VCaP (cell line): ENCODE results near the gene CLEC12A.

ENCODE experiments used
- H3K27ac ChIP-seq: fragments of 450-650 bp; 2 replicates; pipeline ENCODE4 v1.5.1; 2017
- TF ChIP-seq, protein P1 (sequence below): fragments of 450-650 bp; conservative IDR thresholded peaks from 2 replicates; pipeline ENCODE4 v1.5.1; 2017; ENCODE audit warnings: mild to moderate bottlenecking, moderate library complexity

Gene CLEC12A

DNA sequence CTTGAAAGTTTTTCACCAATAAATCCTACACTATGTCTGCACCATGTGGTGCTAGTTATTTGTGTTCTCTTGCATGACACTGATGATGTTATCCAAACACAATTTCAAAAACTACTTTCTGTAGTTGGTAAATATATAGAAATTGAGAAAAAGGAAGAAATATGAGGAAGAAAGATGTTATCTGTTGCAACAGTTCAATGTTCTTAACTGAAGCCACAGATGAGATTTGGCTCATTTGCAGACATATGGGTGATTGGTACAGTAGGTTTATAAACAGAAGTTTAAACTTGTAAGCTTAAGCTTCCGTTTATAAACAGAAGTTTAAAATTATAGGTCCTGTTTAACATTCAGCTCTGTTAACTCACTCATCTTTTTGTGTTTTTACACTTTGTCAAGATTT lies at the start of gene CLEC12A:
Gene CLEC12A, plus strand, starts transcription at position 229 of the 400 bp plus-strand sequence. CDS start 188 bp downstream, outside the sequence.
- no peak within 1 kb of the TSS for H3K27ac ChIP-seq
- TF ChIP-seq, protein P1, sequence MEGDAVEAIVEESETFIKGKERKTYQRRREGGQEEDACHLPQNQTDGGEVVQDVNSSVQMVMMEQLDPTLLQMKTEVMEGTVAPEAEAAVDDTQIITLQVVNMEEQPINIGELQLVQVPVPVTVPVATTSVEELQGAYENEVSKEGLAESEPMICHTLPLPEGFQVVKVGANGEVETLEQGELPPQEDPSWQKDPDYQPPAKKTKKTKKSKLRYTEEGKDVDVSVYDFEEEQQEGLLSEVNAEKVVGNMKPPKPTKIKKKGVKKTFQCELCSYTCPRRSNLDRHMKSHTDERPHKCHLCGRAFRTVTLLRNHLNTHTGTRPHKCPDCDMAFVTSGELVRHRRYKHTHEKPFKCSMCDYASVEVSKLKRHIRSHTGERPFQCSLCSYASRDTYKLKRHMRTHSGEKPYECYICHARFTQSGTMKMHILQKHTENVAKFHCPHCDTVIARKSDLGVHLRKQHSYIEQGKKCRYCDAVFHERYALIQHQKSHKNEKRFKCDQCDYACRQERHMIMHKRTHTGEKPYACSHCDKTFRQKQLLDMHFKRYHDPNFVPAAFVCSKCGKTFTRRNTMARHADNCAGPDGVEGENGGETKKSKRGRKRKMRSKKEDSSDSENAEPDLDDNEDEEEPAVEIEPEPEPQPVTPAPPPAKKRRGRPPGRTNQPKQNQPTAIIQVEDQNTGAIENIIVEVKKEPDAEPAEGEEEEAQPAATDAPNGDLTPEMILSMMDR = no peak

DNA sequence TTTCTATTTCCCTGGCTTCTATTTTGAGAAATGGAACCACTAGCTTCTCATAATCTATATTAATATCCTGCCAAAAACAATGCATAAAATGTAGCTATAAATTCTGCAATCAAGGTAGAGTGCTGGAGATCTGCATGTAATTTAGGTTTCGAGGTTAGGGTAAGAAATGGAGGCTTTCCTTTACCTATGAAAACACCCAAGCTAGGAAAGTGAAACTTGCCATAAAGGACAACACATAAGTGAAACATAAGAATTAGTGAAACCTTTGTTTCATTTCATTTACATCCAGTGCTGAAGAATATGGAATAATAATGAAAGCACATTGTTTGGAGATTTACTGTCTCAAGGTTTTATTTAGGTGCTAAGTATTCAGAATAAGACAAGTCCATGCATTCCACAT lies 48.8 kb upstream of the CLEC12A start:
- TF ChIP-seq, protein P1 = no peak
- H3K27ac ChIP-seq = no peak overlapping the region

DNA sequence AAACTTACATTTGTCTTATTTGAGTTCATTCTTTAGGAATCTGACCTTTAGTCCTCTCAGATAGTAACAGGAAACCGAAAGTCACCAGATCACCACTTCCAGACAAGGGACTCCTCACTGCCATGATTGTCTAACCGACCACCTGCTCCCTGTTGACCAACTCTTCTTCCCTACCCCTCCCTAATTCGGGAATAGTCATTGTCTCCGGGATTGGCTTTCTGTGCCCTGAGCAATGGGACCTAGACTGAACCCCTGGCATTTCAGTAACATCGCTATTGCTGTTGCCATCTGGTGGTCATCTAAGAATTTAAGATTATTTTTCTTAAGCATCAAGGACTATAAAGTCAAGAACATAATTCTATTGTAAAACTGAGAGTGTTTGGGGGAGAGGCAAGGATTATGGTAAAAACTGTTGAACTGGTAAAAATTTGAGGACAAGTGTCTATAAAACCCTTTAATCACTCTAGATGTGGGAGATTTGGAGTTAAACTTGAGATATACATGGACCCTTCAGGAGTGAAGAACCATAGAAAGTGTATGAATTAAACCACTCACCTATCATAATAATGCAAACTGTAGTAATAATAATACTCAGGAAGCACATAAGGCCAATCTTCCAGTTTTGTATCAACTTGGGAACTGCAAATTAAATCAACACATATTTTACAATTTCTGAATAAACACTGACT lies 45.4 kb upstream of the CLEC12A start:
- TF ChIP-seq, protein P1 = peak; percentile 82
- no peak overlapping the region for H3K27ac ChIP-seq

DNA sequence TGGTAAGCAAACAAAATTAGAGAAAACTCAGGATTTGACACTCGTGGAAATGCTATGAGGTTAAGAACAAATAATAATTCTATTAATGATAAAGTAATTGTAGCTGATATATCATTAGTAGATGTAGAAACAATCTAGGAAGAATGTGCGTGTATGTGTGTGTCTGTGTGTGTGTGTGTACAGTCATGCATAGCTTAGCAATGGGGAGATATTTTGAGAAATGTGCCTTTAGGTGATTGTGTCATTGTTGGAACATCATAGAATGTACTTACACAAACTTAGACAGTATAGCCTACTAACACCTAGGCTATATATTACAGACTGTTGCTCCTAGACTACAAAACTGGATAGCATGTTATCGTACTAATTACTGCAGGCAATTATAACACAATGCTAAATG lies 44.3 kb upstream of the CLEC12A start:
- TF ChIP-seq, protein P1 = no peak
- no peak overlapping the region for H3K27ac ChIP-seq

DNA sequence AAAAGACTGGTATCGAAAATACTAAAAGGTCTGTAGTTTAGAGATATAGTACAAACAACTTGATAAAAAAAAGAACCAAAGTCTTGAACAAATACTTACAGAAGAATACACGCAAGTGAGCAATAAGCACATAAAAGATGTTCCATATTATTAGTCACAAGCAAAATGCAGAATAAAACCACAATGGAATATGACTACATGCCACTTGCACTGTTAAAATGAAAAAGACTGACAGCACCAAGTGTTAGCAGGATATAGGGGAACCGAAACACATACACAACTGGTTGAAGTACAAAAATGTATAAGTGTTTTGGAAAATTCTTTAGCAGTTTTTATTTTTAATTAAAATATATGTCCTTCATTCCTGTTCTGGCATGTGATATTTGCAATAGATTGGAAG lies 42.6 kb upstream of the CLEC12A start:
- H3K27ac ChIP-seq = no peak overlapping the region
- TF ChIP-seq, protein P1 = no peak

DNA sequence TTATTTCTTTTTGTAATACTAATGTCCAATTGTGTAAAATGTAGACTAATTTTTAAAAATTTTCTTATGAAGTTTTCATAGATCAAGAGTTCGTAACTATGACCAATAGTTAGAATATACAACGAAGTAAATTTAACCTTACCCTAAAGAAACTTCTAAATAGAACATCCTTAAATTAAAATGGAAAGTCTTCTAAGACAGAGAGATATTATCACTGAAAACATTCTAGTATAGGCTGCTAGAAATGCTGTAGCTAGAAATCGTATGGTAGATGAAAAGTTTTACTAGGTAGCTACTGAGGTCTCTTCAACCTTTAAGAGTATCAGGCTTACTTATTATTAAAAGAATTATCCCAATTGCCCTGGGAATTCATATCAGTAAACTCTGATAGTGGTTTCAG lies 40.0 kb upstream of the CLEC12A start:
- no peak overlapping the region for H3K27ac ChIP-seq
- TF ChIP-seq, protein P1 = no peak

DNA sequence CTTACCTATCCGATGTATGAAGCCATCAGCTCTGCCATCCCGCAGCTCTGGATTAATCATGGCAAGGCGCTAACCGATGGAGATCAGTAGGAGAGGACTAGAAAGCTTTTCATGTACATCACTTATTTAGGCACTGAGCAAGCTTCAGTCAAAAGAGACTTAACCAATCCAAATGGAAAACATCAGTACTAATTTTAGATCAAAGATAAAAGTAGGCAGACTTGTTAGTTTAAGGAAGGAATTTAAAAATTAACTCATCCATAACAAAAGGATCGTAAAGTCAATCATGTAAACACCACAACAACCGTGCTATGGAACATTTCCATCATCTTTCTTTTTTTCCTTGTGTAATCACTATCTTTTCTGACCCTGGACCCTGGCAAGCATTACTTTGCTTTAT lies 38.9 kb upstream of the CLEC12A start, which contains the start of gene CLEC2A:
Gene CLEC2A, minus strand, starts transcription at position 101 of the 400 bp plus-strand sequence. Its CDS starts 41 bp downstream, at position 60.
- TF ChIP-seq, protein P1 = no peak

More for the DNA sequence above, 38.9 kb upstream of the CLEC12A start, which contains the start of gene CLEC2A:
- H3K27ac ChIP-seq = no peak within 1 kb of the TSS
